Activated CD4-positive, CD25-positive, alpha-beta regulatory T cell treated with anti-CD3 and anti-CD28 coated beads, Interleukin-2, amount 50 U/mL, for 24 hours (primary cell): ENCODE measurements around the gene KISS1.
"Not testable (repeated sequence)": the region's sequence is repeated elsewhere in the genome, so short reads cannot be mapped to it uniquely, and the experiment has no call there.

Experiments
- ATAC-seq, 2 donors: fragments of 150-1000 bp; cut with Tn5 transposase; one replicate each; pipeline ENCODE4 v1.10.0; 2021; ENCODE audit warnings: mild to moderate bottlenecking in 1 of 2, moderate library complexity in 1 of 2

The KISS1 gene

GRCh38 chr1:204196068-204196795 is at the start of gene KISS1:
KISS1 (minus strand) TSS chr1:204196491; CDS start chr1:204192876, 3,615 bp downstream.
- no peak for ATAC-seq

GRCh38 chr1:204242920-204243319 is 46.6 kb upstream of the KISS1 start:
- no peak for ATAC-seq

GRCh38 chr1:204241914-204242313 is 45.6 kb upstream of the KISS1 start:
- no peak for ATAC-seq

GRCh38 chr1:204241050-204241449 is 44.8 kb upstream of the KISS1 start:
- no peak for ATAC-seq

GRCh38 chr1:204240233-204240632 is 43.9 kb upstream of the KISS1 start:
- no peak for ATAC-seq

GRCh38 chr1:204239401-204239800 is 43.1 kb upstream of the KISS1 start:
- not testable (repeated sequence) for ATAC-seq

GRCh38 chr1:204238520-204238919 is 42.2 kb upstream of the KISS1 start:
- ATAC-seq: not testable (repeated sequence)

GRCh38 chr1:204237515-204237914 is 41.2 kb upstream of the KISS1 start:
- ATAC-seq: not testable (repeated sequence)

- no peak for ATAC-seq
Measured at GRCh38 chr1:204232526-204232925, 36.2 kb upstream of the KISS1 start.

- ATAC-seq: no peak
Measured at GRCh38 chr1:204230211-204230610, 33.9 kb upstream of the KISS1 start.

GRCh38 chr1:204228896-204229295 is 32.6 kb upstream of the KISS1 start:
- no peak for ATAC-seq

GRCh38 chr1:204227996-204228785 is 31.9 kb upstream of the KISS1 start:
- no peak for ATAC-seq

GRCh38 chr1:204227351-204227750 is 31.1 kb upstream of the KISS1 start:
- no peak for ATAC-seq

- ATAC-seq: no peak
Measured at GRCh38 chr1:204225841-204226735, 29.8 kb upstream of the KISS1 start.

- no peak for ATAC-seq
Measured at GRCh38 chr1:204224655-204225054, 28.4 kb upstream of the KISS1 start.

GRCh38 chr1:204223129-204223860 is 27.0 kb upstream of the KISS1 start:
- no peak for ATAC-seq

- ATAC-seq: no peak
Measured at GRCh38 chr1:204222764-204223055, 26.4 kb upstream of the KISS1 start.

- ATAC-seq: no peak
Measured at GRCh38 chr1:204222006-204222763, 25.9 kb upstream of the KISS1 start.

- ATAC-seq: no peak
Measured at GRCh38 chr1:204221271-204221670, 25.0 kb upstream of the KISS1 start.

GRCh38 chr1:204219971-204220616 is 23.8 kb upstream of the KISS1 start:
- ATAC-seq: no peak

GRCh38 chr1:204218552-204218951 is 22.3 kb upstream of the KISS1 start:
- ATAC-seq: no peak
